GM21367 (cell line): ENCODE results near the gene CCDC190.
A peak's percentile ranks its signal among the peaks of the same experiment; 100 is the strongest.
"Not testable (repeated sequence)": the region's sequence is repeated elsewhere in the genome, so short reads cannot be mapped to it uniquely, and the experiment has no call there.

ENCODE experiments used
- ATAC-seq: cut with Tn5 transposase; IDR thresholded peaks from one replicate; pipeline ENCODE4 v1.9.1; 2021; ENCODE audit not compliant: unreplicated experiment

CCDC190 gene

GRCh38 chr1:162838863-162839262 lies 22.1 kb downstream of the CCDC190 start:
- ATAC-seq: no peak

- ATAC-seq: peak; percentile 93
Observed at GRCh38 chr1:162835157-162835899, 25.6 kb downstream of the CCDC190 start.

GRCh38 chr1:162832470-162832869 lies 28.5 kb downstream of the CCDC190 start:
- no peak for ATAC-seq

GRCh38 chr1:162829268-162829667 lies 31.7 kb downstream of the CCDC190 start:
- no peak for ATAC-seq

- no peak for ATAC-seq
Observed at GRCh38 chr1:162823771-162824525, 37.0 kb downstream of the CCDC190 start.

- no peak for ATAC-seq
Observed at GRCh38 chr1:162823231-162823630, 37.7 kb downstream of the CCDC190 start.

- no peak for ATAC-seq
Observed at GRCh38 chr1:162822391-162823200, 38.4 kb downstream of the CCDC190 start.

- not testable (repeated sequence) for ATAC-seq
Observed at GRCh38 chr1:162818666-162819065, 42.3 kb downstream of the CCDC190 start.

GRCh38 chr1:162818136-162818535 lies 42.8 kb downstream of the CCDC190 start:
- ATAC-seq: not testable (repeated sequence)

- ATAC-seq: not testable (repeated sequence)
Observed at GRCh38 chr1:162812357-162812756, 48.6 kb downstream of the CCDC190 start.

- not testable (repeated sequence) for ATAC-seq
Observed at GRCh38 chr1:162807503-162807902, 53.5 kb downstream of the CCDC190 start.
